Sigmoid colon (tissue), 7 donors: ENCODE measurements around the gene PTPA. TPM values are rescaled to one million over a fixed set of nuclear protein-coding genes. Genes with fewer than 3 reads are reported as not detected.

Experiments
- DNase-seq: peaks from one replicate; pipeline ENCODE4 v3.0.0-alpha.2; 2019
- H3K27ac ChIP-seq, 4 donors: fragments of 200-600 bp; sonication (generic); one replicate each; pipeline ENCODE4 v1.5.1; 2016 to 2019; ENCODE audit warnings: mild to moderate bottlenecking in 1 of 4
- H3K27me3 ChIP-seq, 3 donors: fragments of 200-600 bp; sonication (generic); one replicate each; pipeline ENCODE4 v1.5.1; 2019; ENCODE audit warnings: mild to moderate bottlenecking in 1 of 3
- H3K36me3 ChIP-seq, 4 donors: fragments of 200-600 bp; sonication (generic); one replicate each; pipeline ENCODE4 v1.5.1; 2016 to 2019
- H3K4me1 ChIP-seq, 4 donors: fragments of 200-600 bp; sonication (generic); one replicate each; pipeline ENCODE4 v1.5.1; 2017 to 2019
- H3K4me3 ChIP-seq, 4 donors: fragments of 200-600 bp; sonication (generic); one replicate each; pipeline ENCODE4 v1.5.1; 2017 to 2019; ENCODE audit warnings: mild to moderate bottlenecking in 2 of 4, moderate library complexity in 1 of 4
- H3K9me3 ChIP-seq, 4 donors: fragments of 200-600 bp in 3 of 4; sonication (generic) in 3 of 4; one replicate each; pipeline versions ENCODE4 v1.5.1 to v1.6.1; 2013 to 2019
- EP300 ChIP-seq, 4 donors: sonication (generic); formaldehyde crosslinking; IDR thresholded peaks; one replicate each; pipeline ENCODE4 v1.6.1; 2017; ENCODE audit warnings: antibody characterized with exemption in 4 of 4
- POLR2A ChIP-seq, 2 donors: fragments of 450-650 bp; IDR thresholded peaks; one replicate each; pipeline ENCODE4 v1.6.1; 2016; ENCODE audit warnings: antibody characterized with exemption in 2 of 2, mild to moderate bottlenecking in 2 of 2, moderate library complexity in 2 of 2
- POLR2AphosphoS5 ChIP-seq, 4 donors: sonication (generic); formaldehyde crosslinking; IDR thresholded peaks; one replicate each; pipeline ENCODE4 v1.6.1; 2017; ENCODE audit warnings: antibody characterized with exemption in 4 of 4
- WGBS, 2 donors: extraction: QIAGEN DNeasy Blood & Tissue Kit; methylation state at CpG; one replicate each; pipeline ENCODE4 v1.1.7; 2013; 5-methylcytosine and 5-hydroxymethylcytosine counted together
- intact Hi-C: fragments of 100-400 bp; cut with DNase I; formaldehyde crosslinking; loops from one replicate; pipeline ENCODE4 v1.15.1; 2023
- polyA plus RNA-seq, 3 donors: library from polyadenylated mRNA; stranded (reverse); fragments of 200-250 nt; gene quantifications; one replicate each; pipeline ENCODE4 v1.2.3, GENCODE V29; 2013
- total RNA-seq, 4 donors: library from RNA; depleted of rRNA; stranded (reverse); fragments of >200 nt; gene quantifications; one replicate each; pipeline ENCODE4 v1.1.0, GENCODE V29; 2016
- TF ChIP-seq, protein P1 (sequence below), 4 experiments: fragments of 450-650 bp in 3 of 4; fragments of 200-600 bp in 1 of 4; IDR thresholded peaks; one replicate each; pipeline ENCODE4 v1.5.1; 2016 to 2019; ENCODE audit warnings: antibody characterized with exemption in 4 of 4, mild to moderate bottlenecking in 3 of 4, moderate library complexity in 2 of 4
- donor health status: healthy with polysubstance abuse.
- donor health status: Bipolar disorder and iron deficiency.
- donor health status: healthy.

Gene PTPA
- total and polyA plus RNA-seq, 7 donors: 50.2 to 141 (median 78.5) TPM

- no peak for DNase-seq
- intact Hi-C loops: loop anchor here (2.0 kb wide), 1 partner anchor 65 kb away; no protein-coding TSS in a partner anchor
- no peak for TF ChIP-seq POLR2AphosphoS5 (IDR thresholded peaks at IDR 0.05)
- no peak for TF ChIP-seq POLR2A (IDR thresholded peaks at IDR 0.05)
- TF ChIP-seq, protein P1, sequence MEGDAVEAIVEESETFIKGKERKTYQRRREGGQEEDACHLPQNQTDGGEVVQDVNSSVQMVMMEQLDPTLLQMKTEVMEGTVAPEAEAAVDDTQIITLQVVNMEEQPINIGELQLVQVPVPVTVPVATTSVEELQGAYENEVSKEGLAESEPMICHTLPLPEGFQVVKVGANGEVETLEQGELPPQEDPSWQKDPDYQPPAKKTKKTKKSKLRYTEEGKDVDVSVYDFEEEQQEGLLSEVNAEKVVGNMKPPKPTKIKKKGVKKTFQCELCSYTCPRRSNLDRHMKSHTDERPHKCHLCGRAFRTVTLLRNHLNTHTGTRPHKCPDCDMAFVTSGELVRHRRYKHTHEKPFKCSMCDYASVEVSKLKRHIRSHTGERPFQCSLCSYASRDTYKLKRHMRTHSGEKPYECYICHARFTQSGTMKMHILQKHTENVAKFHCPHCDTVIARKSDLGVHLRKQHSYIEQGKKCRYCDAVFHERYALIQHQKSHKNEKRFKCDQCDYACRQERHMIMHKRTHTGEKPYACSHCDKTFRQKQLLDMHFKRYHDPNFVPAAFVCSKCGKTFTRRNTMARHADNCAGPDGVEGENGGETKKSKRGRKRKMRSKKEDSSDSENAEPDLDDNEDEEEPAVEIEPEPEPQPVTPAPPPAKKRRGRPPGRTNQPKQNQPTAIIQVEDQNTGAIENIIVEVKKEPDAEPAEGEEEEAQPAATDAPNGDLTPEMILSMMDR (IDR thresholded peaks at IDR 0.05): no peak
- no peak for TF ChIP-seq EP300 (IDR thresholded peaks at IDR 0.05)
- peaks cover 0 to 44% (median 13%) of the 10 kb centered on the region in 4 donors for H3K36me3 ChIP-seq
- H3K4me3 ChIP-seq: no peak overlapping the region
- peaks cover 0 to 54% (median 47%) of the 10 kb centered on the region in 4 donors for H3K4me1 ChIP-seq
- 85 to 88% methylated on average over 9 of the region's 9 CpGs for WGBS, 2 donors
- peak overlapping the region; percentile 97 to 100 (median 99) for H3K27ac ChIP-seq
- no peaks in the 10 kb centered on the region for H3K9me3 ChIP-seq
- no peaks in the 10 kb centered on the region for H3K27me3 ChIP-seq
Measured at GRCh38 chr9:129138144-129138462, 26.9 kb downstream of the PTPA start.

- no peak for TF ChIP-seq POLR2A (IDR thresholded peaks at IDR 0.05)
- peak in 1 of 4 donors; percentile 17 for TF ChIP-seq EP300 (IDR thresholded peaks at IDR 0.05)
- TF ChIP-seq POLR2AphosphoS5 (IDR thresholded peaks at IDR 0.05): peak; percentile 47 to 73 (median 48)
- H3K9me3 ChIP-seq: no peaks in the 10 kb centered on the region
- H3K27me3 ChIP-seq: no peaks in the 10 kb centered on the region
- DNase-seq: peak; percentile 82
- WGBS, 2 donors: 64 to 65% methylated on average over 21 of the region's 21 CpGs
- intact Hi-C loops: loop anchor here (1.0 to 2.0 kb wide), 2 partner anchors 64 to 473 kb away; no protein-coding TSS in a partner anchor
- H3K4me3 ChIP-seq: peak overlapping the region in 1 of 4 donors; percentile 59
- H3K36me3 ChIP-seq: peaks cover 0 to 39% (median 13%) of the 10 kb centered on the region in 4 donors
- peak overlapping the region; percentile 97 to 100 (median 99) for H3K27ac ChIP-seq
- peaks cover 0 to 59% (median 53%) of the 10 kb centered on the region in 4 donors for H3K4me1 ChIP-seq
Measured at GRCh38 chr9:129138476-129139232, 27.4 kb downstream of the PTPA start.

GRCh38 chr9:129139233-129139992, 28.2 kb downstream of the PTPA start:
- no peaks in the 10 kb centered on the region for H3K9me3 ChIP-seq
- peak; percentile 90 for DNase-seq
- H3K4me1 ChIP-seq: peaks cover 0 to 67% (median 59%) of the 10 kb centered on the region in 4 donors
- peak overlapping the region; percentile 15 to 59 (median 50) for H3K4me3 ChIP-seq
- peaks cover 0 to 38% (median 13%) of the 10 kb centered on the region in 4 donors for H3K36me3 ChIP-seq
- no peaks in the 10 kb centered on the region for H3K27me3 ChIP-seq
- H3K27ac ChIP-seq: peak overlapping the region; percentile 97 to 100 (median 99)
- intact Hi-C loops: loop anchor here (1.0 to 2.0 kb wide), 2 partner anchors 63 to 472 kb away; no protein-coding TSS in a partner anchor
- TF ChIP-seq POLR2A (IDR thresholded peaks at IDR 0.05): no peak
- peak in 2 of 4 donors; percentile 15 to 28 for TF ChIP-seq POLR2AphosphoS5 (IDR thresholded peaks at IDR 0.05)
- TF ChIP-seq, protein P1 (IDR thresholded peaks at IDR 0.05): peak; percentile 87 to 98 (median 94)
- WGBS, 2 donors: 3 to 7% methylated on average over 13 of the region's 13 CpGs

DNA sequence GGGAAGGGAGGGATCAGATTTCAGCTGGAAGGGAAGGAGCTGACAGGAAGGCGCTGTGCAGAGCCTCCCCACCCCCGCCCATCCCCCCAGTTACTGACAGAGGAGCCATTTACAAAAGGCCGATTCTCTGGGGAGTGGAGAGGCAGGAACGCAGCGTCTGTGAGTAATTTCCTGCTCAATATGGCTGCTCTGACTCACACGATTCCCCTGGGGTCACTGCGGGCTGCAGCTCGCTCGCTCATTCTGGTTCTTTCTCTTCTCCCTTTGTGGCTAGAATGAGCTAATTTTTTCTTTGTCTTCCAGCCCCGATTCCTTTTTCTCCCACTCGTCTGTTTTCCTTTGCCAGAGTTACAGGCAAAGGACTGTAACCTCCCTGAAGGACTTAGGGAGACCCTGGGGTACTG, 28.8 kb downstream of the PTPA start:
- WGBS, 2 donors: 0 to 1% methylated on average over 11 of the region's 11 CpGs
- peak overlapping the region; percentile 36 to 59 (median 50) for H3K4me3 ChIP-seq
- DNase-seq: peak; percentile 98
- peaks cover 0 to 73% (median 64%) of the 10 kb centered on the region in 4 donors for H3K4me1 ChIP-seq
- H3K27me3 ChIP-seq: no peaks in the 10 kb centered on the region
- no peaks in the 10 kb centered on the region for H3K9me3 ChIP-seq
- H3K27ac ChIP-seq: peak overlapping the region; percentile 97 to 100 (median 99)
- peaks cover 0 to 32% (median 13%) of the 10 kb centered on the region in 4 donors for H3K36me3 ChIP-seq
- intact Hi-C loops: loop anchor here (1.0 to 2.0 kb wide), 6 partner anchors 36 to 471 kb away; no protein-coding TSS in a partner anchor
- TF ChIP-seq POLR2A (IDR thresholded peaks at IDR 0.05): peak; percentile 55 to 62
- peak; percentile 83 to 96 (median 88) for TF ChIP-seq POLR2AphosphoS5 (IDR thresholded peaks at IDR 0.05)
- peak in 2 of 4 donors; percentile 71 to 76 for TF ChIP-seq EP300 (IDR thresholded peaks at IDR 0.05)
- TF ChIP-seq, protein P1 (IDR thresholded peaks at IDR 0.05): no peak
